ENCODE results near the gene NADK2. TPM values are rescaled to one million over a fixed set of nuclear protein-coding genes. Genes with fewer than 3 reads are reported as not detected.

NADK2 gene
- total RNA-seq, 1 experiment from 2014 or later, result 12.2 TPM

- H3K27ac ChIP-seq (ENCODE audit: insufficient read length, low read depth, low read length), result no peak overlapping the region
- no peak overlapping the region for H4K5ac ChIP-seq (ENCODE audit: insufficient read length, low read depth, low read length)
- no peak overlapping the region for H2BK20ac ChIP-seq (ENCODE audit: low read depth, low read length, poor library complexity, severe bottlenecking)
- Mint-ChIP-seq H3K4me3 (no peak overlapping the region), H3K27ac (no peak overlapping the region), H3K4me1 (peaks cover 6 to 9% of the 10 kb centered on the region in 2 experiments), H3K27me3 (ENCODE audit: low read depth) (no peaks in the 10 kb centered on the region; the same call in 1 of the 2 replicates), H3K9me3 (no peaks in the 10 kb centered on the region), H3K36me3 (ENCODE audit: insufficient read depth in 1 of 3, low read depth in 3 of 3) (no peaks in the 10 kb centered on the region)
- no CpG with 5 or more reads among the region's 2 CpGs for WGBS (ENCODE audit: extremely low coverage, insufficient read length, low lambda C conversion rate)
- no peak overlapping the region for H2BK120ac ChIP-seq (ENCODE audit: low read depth, low read length, poor library complexity, severe bottlenecking)
- H3K4ac ChIP-seq (ENCODE audit: low read depth, low read length), result no peak overlapping the region
- no peak overlapping the region for H2AK5ac ChIP-seq (ENCODE audit: insufficient read length, low read length)
- no peak overlapping the region for H3K14ac ChIP-seq (ENCODE audit: insufficient read depth, low read length)
- H2BK15ac ChIP-seq (ENCODE audit: low read depth, low read length), result no peak overlapping the region
- H2BK12ac ChIP-seq (ENCODE audit: insufficient read length, low read depth, low read length), result no peak overlapping the region
- H3K4me1 ChIP-seq (ENCODE audit: insufficient read depth, low read length), result no peaks in the 10 kb centered on the region
- H3K27me3 ChIP-seq (ENCODE audit: insufficient read depth, low read length), result no peaks in the 10 kb centered on the region
- no peak for DNase-seq
- H3K9ac ChIP-seq (ENCODE audit: extremely low read depth, insufficient read length, low read length), result no peak overlapping the region
- H3K4me2 ChIP-seq (ENCODE audit: insufficient read depth, insufficient read length, low read length), result no peak overlapping the region
- no peak overlapping the region for H3K18ac ChIP-seq (ENCODE audit: insufficient read length, low read depth, low read length)
- no peak overlapping the region for H2AFZ ChIP-seq (ENCODE audit: low read length)
- no peaks in the 10 kb centered on the region for H3K23me2 ChIP-seq (ENCODE audit: insufficient read length, low read depth, low read length, poor library complexity, severe bottlenecking)
- TF ChIP-seq, protein P1, sequence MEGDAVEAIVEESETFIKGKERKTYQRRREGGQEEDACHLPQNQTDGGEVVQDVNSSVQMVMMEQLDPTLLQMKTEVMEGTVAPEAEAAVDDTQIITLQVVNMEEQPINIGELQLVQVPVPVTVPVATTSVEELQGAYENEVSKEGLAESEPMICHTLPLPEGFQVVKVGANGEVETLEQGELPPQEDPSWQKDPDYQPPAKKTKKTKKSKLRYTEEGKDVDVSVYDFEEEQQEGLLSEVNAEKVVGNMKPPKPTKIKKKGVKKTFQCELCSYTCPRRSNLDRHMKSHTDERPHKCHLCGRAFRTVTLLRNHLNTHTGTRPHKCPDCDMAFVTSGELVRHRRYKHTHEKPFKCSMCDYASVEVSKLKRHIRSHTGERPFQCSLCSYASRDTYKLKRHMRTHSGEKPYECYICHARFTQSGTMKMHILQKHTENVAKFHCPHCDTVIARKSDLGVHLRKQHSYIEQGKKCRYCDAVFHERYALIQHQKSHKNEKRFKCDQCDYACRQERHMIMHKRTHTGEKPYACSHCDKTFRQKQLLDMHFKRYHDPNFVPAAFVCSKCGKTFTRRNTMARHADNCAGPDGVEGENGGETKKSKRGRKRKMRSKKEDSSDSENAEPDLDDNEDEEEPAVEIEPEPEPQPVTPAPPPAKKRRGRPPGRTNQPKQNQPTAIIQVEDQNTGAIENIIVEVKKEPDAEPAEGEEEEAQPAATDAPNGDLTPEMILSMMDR (conservative IDR thresholded peaks at IDR 0.05), result no peak
- no peak overlapping the region for H4K91ac ChIP-seq (ENCODE audit: insufficient read length, low read depth, low read length)
- H3K23ac ChIP-seq (ENCODE audit: insufficient read length, low read depth, low read length), result no peak overlapping the region
- H3K79me2 ChIP-seq (ENCODE audit: insufficient read depth, low read length), result no peaks in the 10 kb centered on the region
- H3K56ac ChIP-seq (ENCODE audit: insufficient read length, low read depth, low read length), result no peak overlapping the region
- H3K9me3 ChIP-seq (ENCODE audit: control insufficient read depth, low read depth, low read length), result no peaks in the 10 kb centered on the region
- H3T11ph ChIP-seq (ENCODE audit: low read length), result no peak overlapping the region
- H2BK5ac ChIP-seq (ENCODE audit: insufficient read length, low read length), result no peak overlapping the region
- no peaks in the 10 kb centered on the region for H4K20me1 ChIP-seq (ENCODE audit: control insufficient read depth, insufficient read depth, insufficient read length)
- no peak overlapping the region for H4K8ac ChIP-seq (replicated peaks; ENCODE audit: insufficient read length, low read depth, low read length)
- H3K79me1 ChIP-seq (ENCODE audit: insufficient read depth, low read depth, low read length, poor library complexity, severe bottlenecking), result no peaks in the 10 kb centered on the region
Measured at GRCh38 chr5:36272136-36272690, 30.5 kb upstream of the NADK2 start.
